HG02884 (cell line): ENCODE measurements around the gene OR10S1.
"Not testable (repeated sequence)": the region's sequence is repeated elsewhere in the genome, so short reads cannot be mapped to it uniquely, and the experiment has no call there.

Experiments used
- ATAC-seq: cut with Tn5 transposase; IDR thresholded peaks from one replicate; pipeline ENCODE4 v1.9.1; 2021; ENCODE audit warnings: mild to moderate bottlenecking, moderate library complexity; ENCODE audit not compliant: unreplicated experiment

OR10S1 gene

DNA sequence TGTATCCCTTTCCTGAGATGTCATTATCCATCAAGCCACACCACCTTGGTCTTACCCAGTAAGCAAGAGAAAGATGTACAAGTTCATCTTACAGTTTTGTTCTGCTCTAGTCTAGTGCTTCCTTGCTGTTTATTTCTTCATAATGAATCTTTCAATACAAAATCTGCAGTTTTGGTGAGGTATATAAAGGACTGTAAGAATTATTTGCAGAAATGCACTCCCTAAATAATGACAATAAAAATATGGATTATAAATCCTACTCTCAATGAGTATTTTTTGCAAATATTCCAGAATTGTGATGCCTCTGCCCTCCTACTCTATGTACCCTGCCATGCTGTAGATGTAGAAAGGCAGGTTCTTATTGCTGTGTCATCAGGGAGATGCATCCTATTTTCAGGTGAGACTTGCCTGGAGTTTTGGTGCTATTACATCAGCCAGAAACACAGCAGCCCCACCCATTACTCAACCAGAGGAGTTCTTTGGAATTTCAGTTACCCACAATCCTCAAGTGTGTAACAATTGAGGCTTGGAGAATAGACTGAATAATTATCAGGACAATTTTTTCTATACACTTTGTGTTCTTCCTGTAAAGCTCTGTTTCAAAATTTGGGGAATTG lies at the start of gene OR10S1:
Gene OR10S1 (minus strand): TSS at position 51 of the 617 bp plus-strand sequence. CDS start 117 bp downstream, outside the sequence.
- ATAC-seq, result no peak

- ATAC-seq, result no peak
Observed at GRCh38 chr11:124026498-124026897, 48.9 kb upstream of the OR10S1 start, which contains the start of gene OR10G8. Gene OR10G8 (plus strand): TSS chr11:124026798. CDS start chr11:124029623, 2,825 bp downstream.

DNA sequence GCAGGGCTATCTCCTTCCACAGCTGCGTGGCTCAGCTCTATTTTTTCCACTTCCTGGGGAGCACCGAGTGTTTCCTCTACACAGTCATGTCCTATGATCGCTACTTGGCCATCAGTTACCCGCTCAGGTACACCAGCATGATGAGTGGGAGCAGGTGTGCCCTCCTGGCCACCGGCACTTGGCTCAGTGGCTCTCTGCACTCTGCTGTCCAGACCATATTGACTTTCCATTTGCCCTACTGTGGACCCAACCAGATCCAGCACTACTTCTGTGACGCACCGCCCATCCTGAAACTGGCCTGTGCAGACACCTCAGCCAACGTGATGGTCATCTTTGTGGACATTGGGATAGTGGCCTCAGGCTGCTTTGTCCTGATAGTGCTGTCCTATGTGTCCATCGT lies 38.3 kb upstream of the OR10S1 start:
- ATAC-seq, result not testable (repeated sequence)

DNA sequence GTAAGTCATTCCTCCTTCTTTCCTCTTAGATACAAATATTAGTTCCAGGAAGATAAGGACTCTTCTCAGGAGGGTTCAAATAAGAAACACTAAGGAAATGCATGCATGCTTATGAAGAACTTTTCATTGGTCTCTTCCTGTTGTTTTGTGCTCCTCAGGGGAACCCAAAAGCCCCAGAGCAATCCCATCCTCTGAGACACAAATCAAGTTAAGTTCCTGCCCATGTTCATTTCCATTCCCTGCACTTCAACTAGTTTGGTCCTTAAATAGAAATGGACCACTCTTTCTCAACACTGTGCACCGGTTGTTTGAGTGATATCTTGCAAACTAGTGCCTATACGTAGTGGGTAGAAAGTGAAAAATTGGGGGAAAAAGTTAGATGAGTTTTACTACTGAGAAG lies 35.1 kb upstream of the OR10S1 start, which contains the start of gene OR10G4:
Gene OR10G4 (plus strand): TSS at position 301 of the 400 bp plus-strand sequence. CDS start 2,578 bp downstream, outside the sequence.
- ATAC-seq, result no peak

DNA sequence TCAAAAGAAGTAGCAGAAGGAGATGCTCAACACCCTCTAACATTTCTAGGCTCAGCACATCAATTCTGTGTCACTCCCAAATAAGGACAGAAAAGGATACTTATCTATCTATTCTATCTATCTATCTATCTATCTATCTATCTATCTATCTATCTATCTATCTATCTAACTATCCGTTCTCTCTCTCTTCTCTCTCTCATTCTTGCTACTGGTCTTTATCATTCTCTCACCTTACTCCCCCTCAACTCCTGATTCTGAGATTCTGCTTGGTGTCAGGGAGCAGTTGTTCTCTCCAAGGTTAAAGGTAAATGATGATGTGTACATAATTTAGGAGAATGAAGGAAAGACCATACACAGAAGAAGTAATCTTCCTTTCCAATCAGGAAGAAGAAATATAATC lies 17.5 kb upstream of the OR10S1 start, which contains the start of gene OR10G6:
Gene OR10G6 (minus strand): TSS at position 43 of the 400 bp plus-strand sequence. CDS start 0 bp downstream, at position 43.
- ATAC-seq, result no peak

DNA sequence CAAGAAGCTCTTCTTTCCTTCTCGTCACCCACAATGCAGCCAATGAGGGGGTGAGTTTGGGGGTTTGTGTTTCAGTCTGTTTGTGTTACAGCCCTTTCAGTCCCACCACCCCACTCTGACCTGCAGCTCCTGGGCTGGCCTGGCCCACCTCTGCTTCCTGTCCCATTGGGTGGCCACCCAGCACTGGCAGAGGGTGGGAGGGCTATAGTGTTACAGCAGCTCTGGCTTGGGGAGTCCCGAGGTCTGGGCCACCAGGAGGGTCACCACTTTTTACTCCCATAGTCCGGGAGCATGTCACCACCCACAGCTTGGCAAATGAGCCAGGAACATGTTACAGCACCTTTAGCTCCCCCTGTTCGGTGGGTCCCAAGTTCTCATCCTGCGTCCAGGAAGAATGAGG lies 1.7 kb upstream of the OR10S1 start:
- ATAC-seq, result no peak

DNA sequence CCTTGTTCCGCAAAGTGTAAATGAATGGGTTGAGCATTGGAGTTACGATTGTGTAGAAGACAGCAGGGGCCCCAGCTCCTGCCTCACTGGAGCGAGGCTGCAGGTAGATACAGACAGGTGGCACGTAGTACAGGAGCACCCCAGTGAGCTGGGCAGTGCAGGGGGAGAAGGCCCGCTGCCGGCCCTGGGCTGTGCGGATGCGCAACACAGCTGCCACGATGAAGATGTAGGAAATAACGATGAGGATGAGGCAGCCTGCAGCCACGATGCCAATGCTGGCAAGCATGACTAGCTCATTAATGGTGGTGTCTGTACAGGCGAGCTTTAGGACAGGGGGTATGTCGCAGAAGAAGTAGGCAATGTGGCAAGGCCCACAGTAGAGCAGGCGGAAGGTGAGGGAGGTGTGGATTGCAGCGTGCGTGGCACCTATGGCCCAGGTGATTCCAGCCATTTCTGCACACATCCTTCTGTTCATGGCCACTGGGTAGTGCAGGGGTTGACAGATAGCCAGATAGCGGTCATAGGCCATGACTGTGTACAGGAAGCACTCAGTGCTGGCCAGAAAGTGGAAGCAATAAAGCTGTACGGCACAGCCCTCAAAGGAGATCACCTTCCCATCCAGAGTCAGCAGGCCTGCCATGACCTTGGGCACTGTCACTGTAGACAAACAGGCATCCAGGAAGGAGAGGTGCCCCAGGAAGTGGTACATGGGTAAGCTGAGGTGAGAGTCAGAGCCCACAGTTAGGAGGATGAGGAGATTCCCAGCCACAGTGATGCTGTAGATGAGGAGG lies 616 bp downstream of the OR10S1 start:
- no peak for ATAC-seq

DNA sequence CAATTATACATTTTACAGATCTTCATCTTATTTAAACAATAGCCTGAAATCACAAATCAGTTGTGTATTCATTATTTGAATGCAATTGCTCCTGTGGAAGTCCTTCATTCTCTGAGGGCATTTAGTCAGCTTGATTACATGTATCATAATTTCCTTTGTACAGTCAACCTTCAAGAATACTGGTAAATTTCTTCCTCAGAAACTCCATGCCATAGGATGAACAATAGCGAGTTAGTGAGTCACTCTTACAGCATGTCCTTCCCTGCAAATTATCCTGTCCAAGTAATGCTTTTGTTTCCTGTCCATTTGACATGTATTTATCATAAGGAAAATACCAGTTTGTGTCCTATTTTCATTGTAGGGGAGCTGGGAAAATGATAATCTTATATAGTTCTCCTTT lies 3.8 kb downstream of the OR10S1 start:
- no peak for ATAC-seq

DNA sequence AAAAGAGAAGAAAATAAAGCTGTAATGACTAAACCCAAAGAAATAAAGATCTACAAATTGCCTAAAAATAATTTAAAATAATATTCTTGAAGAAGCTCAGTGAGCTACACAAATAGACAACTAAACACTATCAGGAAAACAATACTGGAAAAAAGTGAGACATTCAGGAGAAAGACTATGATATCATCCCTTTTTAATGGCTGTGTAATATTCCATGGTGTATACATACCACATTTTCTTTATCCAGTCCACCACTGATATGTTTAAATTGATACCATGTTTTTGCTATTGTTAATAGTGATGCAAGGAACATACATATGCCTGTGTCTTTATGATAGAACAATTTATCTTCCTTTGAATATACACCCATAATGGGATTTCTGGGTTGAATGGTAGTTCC lies 20.8 kb downstream of the OR10S1 start:
- ATAC-seq, result no peak

DNA sequence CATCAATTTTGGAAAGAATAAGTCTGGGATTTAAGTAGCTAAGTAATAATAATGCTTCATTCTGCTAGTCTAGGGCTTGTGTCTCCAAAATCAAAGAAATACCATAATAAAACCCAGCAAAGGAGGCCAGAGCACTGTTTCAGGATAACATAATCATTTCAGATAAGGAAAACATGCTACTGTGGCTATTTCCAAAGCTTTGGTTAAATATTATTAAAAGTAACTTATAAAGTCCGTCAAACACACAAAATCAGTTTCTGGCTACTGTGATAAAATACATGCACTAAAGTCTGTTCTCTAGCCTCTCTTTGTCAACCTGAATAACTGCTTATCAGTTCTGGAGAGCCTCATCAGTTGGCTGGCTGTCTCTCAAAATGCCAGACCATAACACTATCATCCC lies 32.4 kb downstream of the OR10S1 start:
- no peak for ATAC-seq

- no peak for ATAC-seq
Observed at GRCh38 chr11:123943738-123944137, 33.8 kb downstream of the OR10S1 start, which contains the start of gene OR6T1. Gene OR6T1 (minus strand): TSS chr11:123943838. CDS start chr11:123943838, 0 bp downstream.

DNA sequence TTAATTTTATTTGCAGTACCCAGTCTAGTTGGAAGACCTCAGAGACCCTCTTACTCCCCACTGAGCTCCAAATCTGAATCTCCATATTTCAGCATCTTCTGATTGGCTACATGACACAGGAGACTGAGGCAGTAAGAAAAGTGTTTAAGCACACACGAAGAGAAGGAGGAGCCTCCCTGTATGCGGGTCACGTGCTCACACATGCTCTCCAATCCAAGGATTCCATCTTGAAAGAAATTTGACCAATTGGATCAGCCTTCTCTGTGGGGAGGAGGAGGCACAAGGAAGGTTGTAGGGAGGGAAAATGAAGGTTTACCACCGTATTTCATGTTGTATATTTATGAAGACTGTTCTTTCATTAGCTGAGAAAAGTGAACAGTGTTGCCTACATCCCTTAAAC lies 35.2 kb downstream of the OR10S1 start:
- ATAC-seq, result no peak

- ATAC-seq, result no peak
Observed at GRCh38 chr11:123939317-123939716, 38.3 kb downstream of the OR10S1 start, which contains the start of gene OR4D5. Gene OR4D5 (plus strand): TSS chr11:123939617. CDS start chr11:123939617, 0 bp downstream.
